Endothelial cell (in vitro differentiated cells): Measurements from ENCODE around the gene CACNB2. TPM values are rescaled to one million over a fixed set of nuclear protein-coding genes. Genes with fewer than 3 reads are reported as not detected.
"Not testable (repeated sequence)": the region's sequence is repeated elsewhere in the genome, so short reads cannot be mapped to it uniquely, and the experiment has no call there.

Experiments
- DNase-seq: peaks from one replicate; pipeline ENCODE4 v3.0.0; 2021; ENCODE audit warnings: low spot score
- H3K27ac Mint-ChIP-seq: one replicate; pipeline ENCODE4 v1.8.0; 2021; ENCODE audit warnings: mixed read lengths, inconsistent platforms; ENCODE audit not compliant: unreplicated experiment
- H3K27me3 Mint-ChIP-seq: one replicate; pipeline ENCODE4 v1.8.0; 2021; ENCODE audit warnings: mild to moderate bottlenecking, moderate library complexity, mixed read lengths, inconsistent platforms; ENCODE audit not compliant: unreplicated experiment
- H3K36me3 Mint-ChIP-seq: one replicate; pipeline ENCODE4 v1.8.0; 2021; ENCODE audit warnings: mild to moderate bottlenecking, low read depth, mixed read lengths, inconsistent platforms; ENCODE audit not compliant: unreplicated experiment
- H3K4me1 Mint-ChIP-seq: one replicate; pipeline ENCODE4 v1.8.0; 2021; ENCODE audit warnings: mild to moderate bottlenecking, mixed read lengths, inconsistent platforms; ENCODE audit not compliant: unreplicated experiment
- H3K4me3 Mint-ChIP-seq: one replicate; pipeline ENCODE4 v1.8.0; 2021; ENCODE audit warnings: mild to moderate bottlenecking, mixed read lengths, inconsistent platforms; ENCODE audit not compliant: unreplicated experiment
- H3K9me3 Mint-ChIP-seq: one replicate; pipeline ENCODE4 v1.8.0; 2021; ENCODE audit warnings: mixed read lengths, inconsistent platforms; ENCODE audit not compliant: unreplicated experiment
- total RNA-seq: library from RNA; stranded (reverse); fragmentation: NEBNext Ultra II Directional; extraction: Animal tissue kit (Norgen Biotek cat#: 25700); gene quantifications from one replicate; pipeline ENCODE4 v1.2.1, GENCODE V29; 2021; ENCODE audit not compliant: unreplicated experiment
- TF ChIP-seq, protein P1 (sequence below): fragments of 200-600 bp; sonication (generic); IDR thresholded peaks from one replicate; pipeline ENCODE4 v1.5.0; 2021; ENCODE audit warnings: antibody characterized with exemption; ENCODE audit not compliant: unreplicated experiment

Gene CACNB2
- total RNA-seq, 1 donor from 2014 or later = 1.5 TPM

DNA sequence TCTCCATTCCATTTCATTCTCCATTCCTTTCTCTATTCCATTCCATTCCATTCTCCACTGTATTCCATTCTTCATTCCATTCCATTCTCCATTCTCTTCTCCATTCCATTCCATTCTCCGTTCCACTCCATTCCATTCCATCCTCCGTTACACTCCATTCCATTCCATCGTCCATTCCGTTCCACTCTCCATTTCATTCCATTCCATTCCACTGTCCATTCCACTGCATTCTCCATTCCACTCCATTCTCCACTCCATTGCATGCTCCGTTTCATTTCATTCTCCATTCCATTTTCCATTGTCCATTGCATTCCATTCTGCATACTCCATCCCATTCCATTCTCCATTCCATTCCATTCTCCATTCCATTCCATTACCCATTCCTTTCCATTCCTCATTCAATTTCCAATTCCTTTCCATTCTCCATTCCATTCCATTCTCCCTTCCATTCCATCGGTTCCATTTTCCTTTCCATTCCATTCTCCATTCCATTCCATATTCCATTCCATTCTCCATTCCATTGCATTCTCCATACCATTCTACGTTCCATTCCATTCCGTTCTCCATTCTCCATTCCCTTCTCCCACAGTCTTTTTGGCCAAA, 432.8 kb downstream of the CACNB2 start:
- Mint-ChIP-seq H3K27me3 (peaks cover 4% of the 10 kb centered on the region), H3K4me1 (no peaks in the 10 kb centered on the region), H3K4me3 (no peak overlapping the region), H3K9me3 (no peaks in the 10 kb centered on the region), H3K27ac (no peak overlapping the region), H3K36me3 (peaks cover 21% of the 10 kb centered on the region)
- TF ChIP-seq, protein P1, sequence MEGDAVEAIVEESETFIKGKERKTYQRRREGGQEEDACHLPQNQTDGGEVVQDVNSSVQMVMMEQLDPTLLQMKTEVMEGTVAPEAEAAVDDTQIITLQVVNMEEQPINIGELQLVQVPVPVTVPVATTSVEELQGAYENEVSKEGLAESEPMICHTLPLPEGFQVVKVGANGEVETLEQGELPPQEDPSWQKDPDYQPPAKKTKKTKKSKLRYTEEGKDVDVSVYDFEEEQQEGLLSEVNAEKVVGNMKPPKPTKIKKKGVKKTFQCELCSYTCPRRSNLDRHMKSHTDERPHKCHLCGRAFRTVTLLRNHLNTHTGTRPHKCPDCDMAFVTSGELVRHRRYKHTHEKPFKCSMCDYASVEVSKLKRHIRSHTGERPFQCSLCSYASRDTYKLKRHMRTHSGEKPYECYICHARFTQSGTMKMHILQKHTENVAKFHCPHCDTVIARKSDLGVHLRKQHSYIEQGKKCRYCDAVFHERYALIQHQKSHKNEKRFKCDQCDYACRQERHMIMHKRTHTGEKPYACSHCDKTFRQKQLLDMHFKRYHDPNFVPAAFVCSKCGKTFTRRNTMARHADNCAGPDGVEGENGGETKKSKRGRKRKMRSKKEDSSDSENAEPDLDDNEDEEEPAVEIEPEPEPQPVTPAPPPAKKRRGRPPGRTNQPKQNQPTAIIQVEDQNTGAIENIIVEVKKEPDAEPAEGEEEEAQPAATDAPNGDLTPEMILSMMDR = no peak
- no peak for DNase-seq

DNA sequence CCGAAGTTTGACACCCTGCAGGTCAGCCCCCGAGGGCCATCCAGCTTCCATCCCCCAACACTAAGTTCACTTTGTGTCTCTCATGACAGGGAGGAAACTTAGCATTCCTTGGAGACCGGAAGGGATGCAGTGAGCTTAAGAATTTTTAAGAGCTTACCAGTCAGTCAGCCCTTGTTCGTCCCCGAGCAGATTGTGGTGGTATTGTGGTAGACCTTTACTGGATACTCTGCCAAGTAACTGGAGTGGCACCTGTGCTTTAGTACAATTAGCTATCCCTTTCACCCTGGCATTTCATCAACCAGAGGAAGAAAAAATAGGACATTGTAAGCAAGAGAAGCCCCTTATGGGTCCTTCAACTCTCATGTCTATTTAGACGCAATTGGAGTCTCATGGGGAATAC, 436.4 kb downstream of the CACNB2 start:
- H3K4me3 Mint-ChIP-seq = no peak overlapping the region
- no peaks in the 10 kb centered on the region for H3K4me1 Mint-ChIP-seq
- no peaks in the 10 kb centered on the region for H3K9me3 Mint-ChIP-seq
- TF ChIP-seq, protein P1 = no peak
- H3K27me3 Mint-ChIP-seq = peaks cover 4% of the 10 kb centered on the region
- no peak overlapping the region for H3K27ac Mint-ChIP-seq
- no peak for DNase-seq
- peaks cover 33% of the 10 kb centered on the region for H3K36me3 Mint-ChIP-seq

DNA sequence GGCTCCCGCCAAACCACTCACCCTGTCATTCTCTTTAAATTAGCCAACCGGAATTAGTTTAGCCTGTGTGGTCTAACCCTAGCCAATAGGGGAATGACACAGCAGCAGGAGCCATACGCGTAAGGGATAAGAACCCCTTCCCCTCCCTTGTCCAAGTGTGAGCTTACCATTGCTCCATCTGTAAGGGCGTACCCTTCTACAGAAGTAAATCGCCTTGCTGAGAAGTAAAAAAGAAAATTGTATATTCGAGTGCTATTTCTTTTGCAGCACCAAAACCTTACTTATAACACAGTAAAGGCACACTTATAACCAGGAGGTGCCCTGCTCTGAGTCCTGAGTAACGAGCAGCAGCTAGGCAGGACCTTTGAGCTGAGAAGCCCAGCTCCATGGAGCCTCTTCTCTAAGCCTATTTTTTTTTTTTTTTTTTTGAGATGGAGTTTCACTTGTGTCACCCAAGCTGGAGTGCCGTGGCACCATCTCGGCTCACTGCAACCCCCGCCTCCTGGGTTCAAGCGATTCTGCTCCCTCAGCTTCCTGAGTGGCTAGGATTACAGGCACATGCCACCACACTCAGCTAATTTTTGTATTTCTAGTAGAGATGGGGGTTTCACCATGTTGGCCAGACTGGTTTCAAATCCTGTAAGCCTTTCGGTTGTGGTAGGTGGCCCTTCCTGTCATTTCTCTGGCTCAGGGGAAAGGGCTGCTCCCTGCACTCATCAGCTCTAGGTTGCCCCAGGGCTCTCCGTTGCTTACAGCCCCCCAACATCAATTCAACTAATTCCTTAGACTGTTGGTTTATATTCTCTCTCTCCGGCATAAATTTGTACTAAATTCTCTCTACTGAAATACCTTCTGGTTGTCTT, 437.8 kb downstream of the CACNB2 start:
- Mint-ChIP-seq H3K4me3 (peak overlapping the region; percentile 78), H3K36me3 (peaks cover 33% of the 10 kb centered on the region), H3K27me3 (peaks cover 7% of the 10 kb centered on the region), H3K9me3 (no peaks in the 10 kb centered on the region), H3K27ac (no peak overlapping the region), H3K4me1 (no peaks in the 10 kb centered on the region)
- DNase-seq = no peak
- TF ChIP-seq, protein P1 = no peak

DNA sequence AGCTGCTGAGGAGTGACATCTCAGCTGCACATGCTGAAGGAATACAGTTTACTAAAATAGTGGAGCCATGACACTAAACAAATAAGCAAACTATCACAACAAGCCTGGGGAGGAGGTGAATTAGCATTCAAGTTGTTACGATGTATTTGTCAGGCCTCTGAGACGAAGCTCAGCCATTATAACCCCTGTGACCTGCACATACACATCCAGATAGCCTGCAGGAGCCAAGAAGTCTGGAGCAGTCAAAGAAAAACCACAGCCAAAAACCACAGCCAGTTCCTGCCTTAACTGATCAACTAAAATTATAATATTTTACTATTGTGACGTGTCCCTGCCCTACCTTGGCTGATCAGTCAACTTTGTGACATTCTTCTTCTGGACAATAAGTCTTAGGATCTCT, 442.6 kb downstream of the CACNB2 start:
- no peaks in the 10 kb centered on the region for H3K4me1 Mint-ChIP-seq
- no peak overlapping the region for H3K27ac Mint-ChIP-seq
- no peak for DNase-seq
- TF ChIP-seq, protein P1 = no peak
- H3K9me3 Mint-ChIP-seq = no peaks in the 10 kb centered on the region
- H3K27me3 Mint-ChIP-seq = peaks cover 3% of the 10 kb centered on the region
- H3K4me3 Mint-ChIP-seq = no peak overlapping the region
- H3K36me3 Mint-ChIP-seq = peaks cover 18% of the 10 kb centered on the region

DNA sequence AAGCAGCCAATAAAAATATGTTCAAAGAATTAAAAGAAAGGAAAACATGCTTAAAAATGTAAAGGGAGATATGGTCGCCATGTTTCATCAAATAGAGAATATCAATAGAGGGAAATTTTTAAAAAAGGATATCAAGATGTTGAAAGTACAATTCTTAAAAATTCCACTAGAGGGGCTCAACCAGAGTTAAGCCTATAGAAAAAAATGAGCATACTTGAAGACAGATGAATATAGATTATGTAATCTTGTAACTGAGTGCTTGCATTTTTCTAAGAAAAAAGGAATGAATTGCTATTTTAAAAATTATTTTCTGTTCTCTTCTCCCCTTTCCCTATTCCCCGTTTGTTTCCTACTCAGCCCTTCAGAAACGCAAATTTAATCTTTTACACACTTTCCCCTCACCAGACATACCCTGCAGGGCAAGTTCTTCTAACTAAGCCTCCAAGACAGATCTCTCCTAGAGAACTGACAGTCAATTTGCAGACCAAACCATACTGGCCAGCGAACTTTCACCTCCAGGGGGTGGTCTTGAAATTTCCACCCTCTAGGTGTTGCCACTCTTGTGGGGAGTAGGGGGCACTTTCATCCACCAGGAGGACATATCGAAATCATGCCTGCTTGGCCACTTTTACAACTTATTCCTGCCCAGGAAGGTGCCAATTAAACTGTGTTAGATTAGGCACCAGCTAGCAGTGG, 443.5 kb downstream of the CACNB2 start:
- Mint-ChIP-seq H3K27ac (no peak overlapping the region), H3K4me1 (no peaks in the 10 kb centered on the region), H3K4me3 (no peak overlapping the region), H3K9me3 (no peaks in the 10 kb centered on the region), H3K36me3 (peaks cover 12% of the 10 kb centered on the region), H3K27me3 (peaks cover 3% of the 10 kb centered on the region)
- TF ChIP-seq, protein P1 = peak; percentile 50
- no peak for DNase-seq

DNA sequence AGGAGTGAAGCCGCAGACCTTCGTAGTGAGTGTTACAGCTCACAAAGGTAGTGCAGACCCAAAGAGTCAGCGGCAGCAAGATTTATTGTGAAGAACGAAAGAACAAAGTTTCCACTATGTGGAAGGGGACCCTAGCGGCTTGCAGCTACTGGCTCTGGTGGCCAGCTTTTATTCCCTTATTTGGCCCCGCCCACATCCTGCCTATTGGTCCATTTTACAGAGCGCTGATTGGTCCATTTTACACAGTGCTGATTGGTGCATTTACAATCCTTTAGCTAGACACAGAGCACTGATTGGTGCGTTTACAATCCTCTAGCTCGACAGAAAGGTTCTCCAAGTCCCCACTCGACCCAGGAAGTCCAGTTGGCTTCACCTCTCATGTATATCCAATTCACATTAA, 446.4 kb downstream of the CACNB2 start:
- H3K27ac Mint-ChIP-seq, H3K9me3 Mint-ChIP-seq, H3K4me3 Mint-ChIP-seq, H3K27me3 Mint-ChIP-seq, DNase-seq, H3K36me3 Mint-ChIP-seq, H3K4me1 Mint-ChIP-seq: not testable (repeated sequence)

DNA sequence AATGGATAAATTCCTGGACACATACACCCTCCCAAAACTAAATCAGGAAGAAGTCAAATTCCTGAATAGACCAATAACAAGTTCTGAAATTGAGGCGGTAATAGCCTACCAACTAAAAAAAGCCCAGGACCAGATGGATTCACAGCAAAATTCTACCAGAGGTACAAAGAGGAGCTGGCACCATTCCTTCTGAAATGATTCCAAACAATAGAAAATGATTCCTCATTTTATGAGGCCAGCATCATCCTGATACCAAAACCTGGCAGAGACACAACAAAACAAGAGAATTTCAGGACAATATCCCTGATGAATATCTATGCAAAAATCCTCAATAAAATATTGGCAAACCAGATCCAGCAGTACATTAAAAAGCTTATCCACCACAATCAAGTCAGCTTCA, 450.9 kb downstream of the CACNB2 start:
- not testable (repeated sequence) for H3K9me3 Mint-ChIP-seq, H3K36me3 Mint-ChIP-seq, H3K4me1 Mint-ChIP-seq, H3K27me3 Mint-ChIP-seq, H3K27ac Mint-ChIP-seq, H3K4me3 Mint-ChIP-seq, DNase-seq
